Liver (tissue), 9 donors: Measurements from ENCODE around the gene FSIP1. TPM values are rescaled to one million over a fixed set of nuclear protein-coding genes. Genes with fewer than 3 reads are reported as not detected.

ENCODE experiments used
- DNase-seq: peaks from one replicate; pipeline ENCODE4 v3.0.0-alpha.2; 2017; ENCODE audit warnings: low spot score
- H3K27ac ChIP-seq, 2 donors: one replicate each; pipeline ENCODE4 v1.7.0; 2013; ENCODE audit warnings: inconsistent platforms in 2 of 2, low read length in 2 of 2, control low read depth in 1 of 2, low read depth in 1 of 2, mild to moderate bottlenecking in 1 of 2
- H3K27me3 ChIP-seq, 4 donors: one replicate each; pipeline versions ENCODE4 v1.6.1 to v1.7.0; 2013; ENCODE audit warnings: low read length in 3 of 4, inconsistent platforms in 1 of 4, mild to moderate bottlenecking in 1 of 4, moderate library complexity in 1 of 4; ENCODE audit not compliant: control insufficient read depth in 4 of 4, insufficient read depth in 4 of 4
- H3K36me3 ChIP-seq, 4 donors: one replicate each; pipeline versions ENCODE4 v1.6.1 to v1.7.0; 2013; ENCODE audit warnings: low read length in 3 of 4, mild to moderate bottlenecking in 3 of 4, low read depth in 1 of 4, moderate library complexity in 1 of 4; ENCODE audit not compliant: control insufficient read depth in 4 of 4, insufficient read depth in 3 of 4
- H3K4me1 ChIP-seq, 4 donors: one replicate each; pipeline versions ENCODE4 v1.6.1 to v1.7.0; 2013; ENCODE audit warnings: low read length in 3 of 4, mild to moderate bottlenecking in 3 of 4, moderate library complexity in 1 of 4; ENCODE audit not compliant: control insufficient read depth in 4 of 4, insufficient read depth in 4 of 4
- H3K4me3 ChIP-seq, 3 donors: one replicate each; pipeline versions ENCODE4 v1.6.1 to v1.7.0; 2013; ENCODE audit warnings: low read length in 3 of 3, control low read depth in 1 of 3, low read depth in 1 of 3, mild to moderate bottlenecking in 1 of 3
- H3K9ac ChIP-seq, 2 donors: one replicate each; pipeline ENCODE4 v1.7.0; 2013; ENCODE audit warnings: low read length in 2 of 2, mild to moderate bottlenecking in 2 of 2, moderate library complexity in 2 of 2, control low read depth in 1 of 2, low read depth in 1 of 2
- H3K9me3 ChIP-seq, 4 donors: one replicate each; pipeline versions ENCODE4 v1.6.1 to v1.7.0; 2013; ENCODE audit warnings: low read length in 3 of 4; ENCODE audit not compliant: control insufficient read depth in 4 of 4
- EGR1 ChIP-seq, 2 donors: IDR thresholded peaks; 2 replicates each; pipeline ENCODE4 v1.6.1; 2016 to 2018; ENCODE audit warnings: antibody characterized with exemption in 2 of 2, low read depth in 2 of 2
- FOXA2 ChIP-seq: IDR thresholded peaks from 2 replicates; pipeline ENCODE4 v1.6.1; 2016; ENCODE audit warnings: antibody characterized with exemption
- GABPA ChIP-seq, 2 donors: IDR thresholded peaks in 1 of 2; conservative IDR thresholded peaks in 1 of 2; 2 replicates each; pipeline ENCODE4 v1.6.1; 2016; ENCODE audit warnings: antibody characterized with exemption in 2 of 2, mild to moderate bottlenecking in 1 of 2, moderate library complexity in 1 of 2
- HNF4A ChIP-seq, 2 donors: conservative IDR thresholded peaks; 2 replicates each; pipeline ENCODE4 v1.6.1; 2016; ENCODE audit warnings: antibody characterized with exemption in 2 of 2, mild to moderate bottlenecking in 2 of 2
- HNF4G ChIP-seq: IDR thresholded peaks from 2 replicates; pipeline ENCODE4 v1.6.1; 2016; ENCODE audit warnings: antibody characterized with exemption
- NR2F2 ChIP-seq: IDR thresholded peaks from 2 replicates; pipeline ENCODE4 v1.6.1; 2016; ENCODE audit warnings: antibody characterized with exemption
- RAD21 ChIP-seq, 2 donors: IDR thresholded peaks; 2 replicates each; pipeline ENCODE4 v1.6.1; 2016; ENCODE audit warnings: antibody characterized with exemption in 2 of 2, mild to moderate bottlenecking in 2 of 2
- RXRA ChIP-seq, 2 donors: IDR thresholded peaks; 2 replicates each; pipeline ENCODE4 v1.6.1; 2017 to 2018; ENCODE audit warnings: antibody characterized with exemption in 2 of 2, mild to moderate bottlenecking in 1 of 2
- SP1 ChIP-seq: IDR thresholded peaks from 2 replicates; pipeline ENCODE4 v1.6.1; 2018; ENCODE audit warnings: antibody characterized with exemption, mild to moderate bottlenecking
- TAF1 ChIP-seq: conservative IDR thresholded peaks from 2 replicates; pipeline ENCODE4 v1.6.1; 2016; ENCODE audit warnings: antibody characterized with exemption, mild to moderate bottlenecking
- YY1 ChIP-seq: IDR thresholded peaks from 2 replicates; pipeline ENCODE4 v1.6.1; 2016; ENCODE audit warnings: antibody characterized with exemption, mild to moderate bottlenecking
- WGBS: extraction: QIAGEN DNeasy Blood & Tissue Kit; methylation state at CpG from one replicate; pipeline ENCODE4 v1.1.7; 2013; 5-methylcytosine and 5-hydroxymethylcytosine counted together
- polyA plus RNA-seq, 2 donors: library from polyadenylated mRNA; stranded (reverse) in 1 of 2; unstranded in 1 of 2; fragments of 200-250 nt in 1 of 2; fragments of >200 nt in 1 of 2; fragmentation: Nextera tagmentation in 1 of 2; extraction: Ambion mirVana in 1 of 2; gene quantifications; one replicate each; pipeline versions ENCODE4 v1.2.1 to v1.2.3, GENCODE V29; 2013 to 2015
- total RNA-seq, 2 donors: library from RNA; depleted of rRNA; stranded (reverse); fragments of >200 nt; gene quantifications; one replicate each; pipeline ENCODE4 v1.2.3, GENCODE V29; 2014
- TF ChIP-seq, protein P1 (sequence below): IDR thresholded peaks from 2 replicates; pipeline ENCODE4 v1.6.1; 2016; ENCODE audit warnings: antibody characterized with exemption
- TF ChIP-seq, protein P2 (sequence below): IDR thresholded peaks from 2 replicates; pipeline ENCODE4 v1.6.1; 2016; ENCODE audit warnings: antibody characterized with exemption
- TF ChIP-seq, protein P3 (sequence below): fragments of 150-350 bp; IDR thresholded peaks from 2 replicates; pipeline ENCODE4 v1.5.1; 2017; ENCODE audit warnings: improper control_type of control experiment, low read depth, low read length; ENCODE audit not compliant: missing input control
- TF ChIP-seq, protein P4 (sequence below): IDR thresholded peaks from 2 replicates; pipeline ENCODE4 v1.6.1; 2016; ENCODE audit warnings: antibody characterized with exemption, mild to moderate bottlenecking
- TF ChIP-seq, protein P5 (sequence below): IDR thresholded peaks from 2 replicates; pipeline ENCODE4 v1.6.1; 2016; ENCODE audit warnings: antibody characterized with exemption
- donor health status: healthy.
- donor health status: healthy.
- donor health status: healthy.
- donor health status: healthy.
- donor health status: healthy.

Gene FSIP1
- total and polyA plus RNA-seq, 4 donors = 0.05 to 0.29 (median 0.13) TPM

DNA sequence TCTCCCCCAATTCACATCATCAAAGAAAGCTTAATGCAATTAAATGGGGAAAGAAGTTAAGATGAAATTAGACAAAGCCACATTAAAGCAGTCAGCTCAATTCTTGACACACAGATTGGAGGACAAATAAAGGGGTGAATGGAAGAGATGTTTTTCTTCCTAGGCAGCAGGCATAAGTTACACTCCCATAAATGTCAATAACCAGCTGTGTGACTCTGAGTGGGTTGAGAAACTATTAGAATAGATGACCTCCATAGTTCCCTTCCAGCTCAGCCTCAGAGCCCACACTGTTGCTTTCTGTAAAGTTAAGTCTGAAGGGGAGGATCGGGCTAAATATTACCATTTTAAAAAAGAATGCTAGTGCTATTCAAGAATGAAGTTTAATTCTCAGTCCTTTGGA, 130.8 kb downstream of the FSIP1 start:
- H3K9ac ChIP-seq = no peak overlapping the region
- no peaks in the 10 kb centered on the region for H3K9me3 ChIP-seq
- 94% methylated on average over 1 of the region's 1 CpG for WGBS
- no peak for DNase-seq
- no peak overlapping the region for H3K27ac ChIP-seq
- TF ChIP-seq, protein P1, sequence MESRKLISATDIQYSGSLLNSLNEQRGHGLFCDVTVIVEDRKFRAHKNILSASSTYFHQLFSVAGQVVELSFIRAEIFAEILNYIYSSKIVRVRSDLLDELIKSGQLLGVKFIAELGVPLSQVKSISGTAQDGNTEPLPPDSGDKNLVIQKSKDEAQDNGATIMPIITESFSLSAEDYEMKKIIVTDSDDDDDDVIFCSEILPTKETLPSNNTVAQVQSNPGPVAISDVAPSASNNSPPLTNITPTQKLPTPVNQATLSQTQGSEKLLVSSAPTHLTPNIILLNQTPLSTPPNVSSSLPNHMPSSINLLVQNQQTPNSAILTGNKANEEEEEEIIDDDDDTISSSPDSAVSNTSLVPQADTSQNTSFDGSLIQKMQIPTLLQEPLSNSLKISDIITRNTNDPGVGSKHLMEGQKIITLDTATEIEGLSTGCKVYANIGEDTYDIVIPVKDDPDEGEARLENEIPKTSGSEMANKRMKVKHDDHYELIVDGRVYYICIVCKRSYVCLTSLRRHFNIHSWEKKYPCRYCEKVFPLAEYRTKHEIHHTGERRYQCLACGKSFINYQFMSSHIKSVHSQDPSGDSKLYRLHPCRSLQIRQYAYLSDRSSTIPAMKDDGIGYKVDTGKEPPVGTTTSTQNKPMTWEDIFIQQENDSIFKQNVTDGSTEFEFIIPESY = no peak
- TF ChIP-seq EGR1 (IDR thresholded peaks at IDR 0.05; ENCODE audit: low read depth in 2 of 2) = no peak
- TF ChIP-seq NR2F2 = no peak
- no peak for TF ChIP-seq SP1
- TF ChIP-seq, protein P2, sequence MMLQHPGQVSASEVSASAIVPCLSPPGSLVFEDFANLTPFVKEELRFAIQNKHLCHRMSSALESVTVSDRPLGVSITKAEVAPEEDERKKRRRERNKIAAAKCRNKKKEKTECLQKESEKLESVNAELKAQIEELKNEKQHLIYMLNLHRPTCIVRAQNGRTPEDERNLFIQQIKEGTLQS = no peak
- no peak for TF ChIP-seq RAD21 (IDR thresholded peaks at IDR 0.05)
- no peak for TF ChIP-seq YY1
- TF ChIP-seq TAF1 = no peak
- no peak for TF ChIP-seq FOXA2
- TF ChIP-seq HNF4G = no peak
- TF ChIP-seq, protein P3, sequence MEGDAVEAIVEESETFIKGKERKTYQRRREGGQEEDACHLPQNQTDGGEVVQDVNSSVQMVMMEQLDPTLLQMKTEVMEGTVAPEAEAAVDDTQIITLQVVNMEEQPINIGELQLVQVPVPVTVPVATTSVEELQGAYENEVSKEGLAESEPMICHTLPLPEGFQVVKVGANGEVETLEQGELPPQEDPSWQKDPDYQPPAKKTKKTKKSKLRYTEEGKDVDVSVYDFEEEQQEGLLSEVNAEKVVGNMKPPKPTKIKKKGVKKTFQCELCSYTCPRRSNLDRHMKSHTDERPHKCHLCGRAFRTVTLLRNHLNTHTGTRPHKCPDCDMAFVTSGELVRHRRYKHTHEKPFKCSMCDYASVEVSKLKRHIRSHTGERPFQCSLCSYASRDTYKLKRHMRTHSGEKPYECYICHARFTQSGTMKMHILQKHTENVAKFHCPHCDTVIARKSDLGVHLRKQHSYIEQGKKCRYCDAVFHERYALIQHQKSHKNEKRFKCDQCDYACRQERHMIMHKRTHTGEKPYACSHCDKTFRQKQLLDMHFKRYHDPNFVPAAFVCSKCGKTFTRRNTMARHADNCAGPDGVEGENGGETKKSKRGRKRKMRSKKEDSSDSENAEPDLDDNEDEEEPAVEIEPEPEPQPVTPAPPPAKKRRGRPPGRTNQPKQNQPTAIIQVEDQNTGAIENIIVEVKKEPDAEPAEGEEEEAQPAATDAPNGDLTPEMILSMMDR = no peak
- TF ChIP-seq, protein P4, sequence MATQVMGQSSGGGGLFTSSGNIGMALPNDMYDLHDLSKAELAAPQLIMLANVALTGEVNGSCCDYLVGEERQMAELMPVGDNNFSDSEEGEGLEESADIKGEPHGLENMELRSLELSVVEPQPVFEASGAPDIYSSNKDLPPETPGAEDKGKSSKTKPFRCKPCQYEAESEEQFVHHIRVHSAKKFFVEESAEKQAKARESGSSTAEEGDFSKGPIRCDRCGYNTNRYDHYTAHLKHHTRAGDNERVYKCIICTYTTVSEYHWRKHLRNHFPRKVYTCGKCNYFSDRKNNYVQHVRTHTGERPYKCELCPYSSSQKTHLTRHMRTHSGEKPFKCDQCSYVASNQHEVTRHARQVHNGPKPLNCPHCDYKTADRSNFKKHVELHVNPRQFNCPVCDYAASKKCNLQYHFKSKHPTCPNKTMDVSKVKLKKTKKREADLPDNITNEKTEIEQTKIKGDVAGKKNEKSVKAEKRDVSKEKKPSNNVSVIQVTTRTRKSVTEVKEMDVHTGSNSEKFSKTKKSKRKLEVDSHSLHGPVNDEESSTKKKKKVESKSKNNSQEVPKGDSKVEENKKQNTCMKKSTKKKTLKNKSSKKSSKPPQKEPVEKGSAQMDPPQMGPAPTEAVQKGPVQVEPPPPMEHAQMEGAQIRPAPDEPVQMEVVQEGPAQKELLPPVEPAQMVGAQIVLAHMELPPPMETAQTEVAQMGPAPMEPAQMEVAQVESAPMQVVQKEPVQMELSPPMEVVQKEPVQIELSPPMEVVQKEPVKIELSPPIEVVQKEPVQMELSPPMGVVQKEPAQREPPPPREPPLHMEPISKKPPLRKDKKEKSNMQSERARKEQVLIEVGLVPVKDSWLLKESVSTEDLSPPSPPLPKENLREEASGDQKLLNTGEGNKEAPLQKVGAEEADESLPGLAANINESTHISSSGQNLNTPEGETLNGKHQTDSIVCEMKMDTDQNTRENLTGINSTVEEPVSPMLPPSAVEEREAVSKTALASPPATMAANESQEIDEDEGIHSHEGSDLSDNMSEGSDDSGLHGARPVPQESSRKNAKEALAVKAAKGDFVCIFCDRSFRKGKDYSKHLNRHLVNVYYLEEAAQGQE = no peak
- no peak for TF ChIP-seq GABPA (IDR thresholded peaks at IDR 0.05 in 1 of 2, conservative IDR thresholded peaks at IDR 0.05 in 1 of 2)
- TF ChIP-seq HNF4A (conservative IDR thresholded peaks at IDR 0.05) = no peak
- TF ChIP-seq, protein P5, sequence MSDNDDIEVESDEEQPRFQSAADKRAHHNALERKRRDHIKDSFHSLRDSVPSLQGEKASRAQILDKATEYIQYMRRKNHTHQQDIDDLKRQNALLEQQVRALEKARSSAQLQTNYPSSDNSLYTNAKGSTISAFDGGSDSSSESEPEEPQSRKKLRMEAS = no peak
- no peak for TF ChIP-seq RXRA (IDR thresholded peaks at IDR 0.05)
- H3K27me3 ChIP-seq = no peaks in the 10 kb centered on the region
- no peak overlapping the region for H3K4me3 ChIP-seq
- no peaks in the 10 kb centered on the region for H3K36me3 ChIP-seq
- no peaks in the 10 kb centered on the region for H3K4me1 ChIP-seq

DNA sequence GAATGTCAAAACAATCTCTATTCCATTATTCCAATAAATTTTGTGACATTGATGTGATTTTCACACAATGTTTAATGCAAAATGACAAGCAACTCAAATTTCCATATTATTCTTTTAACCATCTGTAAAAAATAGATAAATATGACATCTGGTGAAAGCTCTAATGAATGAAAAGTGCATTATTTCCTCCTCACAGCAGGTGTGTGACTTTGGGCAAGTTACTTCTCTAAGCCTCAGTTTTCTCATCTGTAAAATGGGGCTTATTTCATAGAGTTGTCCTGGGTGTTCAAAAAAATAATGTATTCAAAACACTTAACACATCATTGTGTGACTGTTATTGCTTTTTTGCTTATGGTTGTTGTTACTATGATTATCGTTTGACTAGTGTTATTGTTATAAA, 131.3 kb downstream of the FSIP1 start:
- H3K9ac ChIP-seq = no peak overlapping the region
- no peak overlapping the region for H3K4me3 ChIP-seq
- no peaks in the 10 kb centered on the region for H3K27me3 ChIP-seq
- WGBS = 94% methylated on average over 1 of the region's 1 CpG
- no peaks in the 10 kb centered on the region for H3K36me3 ChIP-seq
- TF ChIP-seq SP1 = no peak
- TF ChIP-seq, protein P1 = no peak
- no peak for TF ChIP-seq RAD21 (IDR thresholded peaks at IDR 0.05)
- no peak for TF ChIP-seq RXRA (IDR thresholded peaks at IDR 0.05)
- TF ChIP-seq, protein P5 = no peak
- TF ChIP-seq EGR1 (IDR thresholded peaks at IDR 0.05; ENCODE audit: low read depth in 2 of 2) = no peak
- TF ChIP-seq, protein P3 = no peak
- H3K4me1 ChIP-seq = no peaks in the 10 kb centered on the region
- H3K27ac ChIP-seq = no peak overlapping the region
- no peaks in the 10 kb centered on the region for H3K9me3 ChIP-seq
- no peak for DNase-seq
